CD4-positive, alpha-beta T cell treated with Interleukin-1 beta for 1 hour (primary cell): Measurements from ENCODE around the gene RMI1.
"Not testable (repeated sequence)": the region's sequence is repeated elsewhere in the genome, so short reads cannot be mapped to it uniquely, and the experiment has no call there.

ENCODE experiments used
- DNase-seq, 2 donors: peaks; one replicate each; pipeline ENCODE4 v3.0.0-alpha.2; 2020 to 2022

The RMI1 gene

GRCh38 chr9:84024041-84024575 is 43.5 kb downstream of the RMI1 start:
- DNase-seq, result no peak

- no peak for DNase-seq
These were observed 46.6 kb downstream of the RMI1 start for GRCh38 chr9:84027201-84027600.

- DNase-seq, result no peak
These were observed 50.9 kb downstream of the RMI1 start for GRCh38 chr9:84031534-84031933.

- DNase-seq, result not testable (repeated sequence)
These were observed 61.3 kb downstream of the RMI1 start for GRCh38 chr9:84041857-84042256.

GRCh38 chr9:84045481-84046097 is 65.0 kb downstream of the RMI1 start:
- DNase-seq, result no peak
